Fibroblast of skin of back (primary cell): ENCODE measurements around the gene RAN.
"Not testable (repeated sequence)": the region's sequence is repeated elsewhere in the genome, so short reads cannot be mapped to it uniquely, and the experiment has no call there.

ENCODE experiments used
- DNase-seq: peaks from one replicate; pipeline ENCODE4 v3.0.0-alpha.2; 2013

The RAN gene

GRCh38 chr12:130879212-130879686 is 7.4 kb downstream of the RAN start:
- DNase-seq, result no peak

GRCh38 chr12:130879781-130880389 is 8.0 kb downstream of the RAN start:
- no peak for DNase-seq

DNA sequence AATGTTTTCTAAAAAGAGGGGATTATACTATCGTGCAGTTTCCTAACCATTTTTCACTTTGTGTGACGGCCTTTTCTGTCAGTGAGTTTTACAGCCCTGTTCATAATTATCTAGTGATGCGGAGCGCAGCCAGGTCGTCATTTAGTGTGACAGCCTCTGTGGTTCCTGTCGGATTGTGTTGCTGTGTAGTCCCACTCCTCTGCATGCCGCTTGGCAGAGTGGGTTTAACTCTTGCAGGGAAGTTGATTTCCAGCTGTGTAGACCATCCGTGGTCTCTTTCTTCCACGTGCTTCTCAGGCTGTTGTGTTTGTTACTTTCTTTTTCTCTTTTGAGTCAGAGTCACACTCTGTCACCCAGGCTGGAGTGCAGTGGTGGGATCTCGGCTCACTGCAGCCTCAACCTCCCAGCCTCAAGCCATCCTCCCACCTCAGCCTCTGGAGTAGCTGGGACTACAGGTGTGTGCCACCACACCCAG is 8.6 kb downstream of the RAN start:
- DNase-seq, result no peak

GRCh38 chr12:130881046-130881445 is 9.2 kb downstream of the RAN start:
- no peak for DNase-seq

- no peak for DNase-seq
Measured at GRCh38 chr12:130881548-130881947, 9.7 kb downstream of the RAN start.

GRCh38 chr12:130887190-130887589 is 15.3 kb downstream of the RAN start:
- not testable (repeated sequence) for DNase-seq

GRCh38 chr12:130904064-130904463 is 32.2 kb downstream of the RAN start:
- no peak for DNase-seq

GRCh38 chr12:130904936-130905455 is 33.1 kb downstream of the RAN start:
- not testable (repeated sequence) for DNase-seq

DNA sequence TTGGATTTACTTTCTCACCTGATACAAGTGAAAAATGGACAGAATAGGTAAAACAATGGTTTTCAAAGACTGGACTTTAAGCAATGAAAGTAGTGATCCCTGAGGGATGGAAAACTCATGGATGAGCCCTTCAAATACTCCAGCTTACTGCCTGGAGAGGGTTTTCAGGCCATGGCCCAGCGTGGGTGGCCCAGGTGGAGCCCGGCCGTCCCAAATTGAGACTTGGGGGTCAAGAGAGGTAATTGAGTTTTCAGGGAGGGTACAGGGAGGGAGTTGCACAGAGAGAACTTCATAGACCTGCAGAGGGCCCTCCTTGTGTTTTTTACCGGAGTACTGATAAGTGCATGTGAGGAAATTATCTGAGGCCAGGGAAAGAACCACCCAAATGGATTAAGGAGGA is 37.2 kb downstream of the RAN start:
- DNase-seq, result no peak

DNA sequence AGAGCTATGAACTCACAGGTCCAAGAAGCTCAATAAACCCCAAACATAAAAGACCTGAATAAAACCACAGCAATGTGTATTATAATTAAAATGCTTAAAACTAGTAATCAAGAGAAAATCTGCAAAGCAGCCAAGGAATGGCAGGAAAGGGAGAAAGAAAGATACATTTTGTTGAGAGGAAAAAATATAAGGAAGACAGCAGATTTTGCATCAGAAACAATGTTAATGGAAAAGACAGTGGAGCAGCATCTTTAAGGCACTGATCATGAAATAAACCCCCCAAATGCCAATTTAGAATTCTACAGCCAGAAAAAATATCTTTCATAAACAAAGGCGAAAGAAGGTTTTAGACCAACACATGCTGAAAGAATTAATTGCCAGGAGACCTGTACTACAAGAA is 39.3 kb downstream of the RAN start:
- no peak for DNase-seq

DNA sequence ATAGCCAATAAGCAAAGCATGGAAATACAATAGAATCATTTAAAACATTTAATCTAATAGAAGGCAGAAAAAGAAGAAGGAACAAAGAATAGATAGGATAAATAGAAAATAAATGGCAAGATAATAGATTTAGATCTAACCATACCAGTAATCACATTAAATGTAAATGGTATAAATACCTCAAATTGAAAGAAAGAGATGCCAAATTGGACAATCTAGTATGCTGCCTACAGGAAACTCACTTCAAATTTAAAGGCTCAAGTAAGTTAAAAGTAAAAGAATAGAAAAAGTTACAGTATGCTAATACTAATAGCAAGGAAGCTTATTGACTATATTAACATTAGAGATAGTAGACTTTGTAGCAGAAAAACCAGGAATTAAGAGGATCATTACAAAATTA is 40.1 kb downstream of the RAN start:
- no peak for DNase-seq

DNA sequence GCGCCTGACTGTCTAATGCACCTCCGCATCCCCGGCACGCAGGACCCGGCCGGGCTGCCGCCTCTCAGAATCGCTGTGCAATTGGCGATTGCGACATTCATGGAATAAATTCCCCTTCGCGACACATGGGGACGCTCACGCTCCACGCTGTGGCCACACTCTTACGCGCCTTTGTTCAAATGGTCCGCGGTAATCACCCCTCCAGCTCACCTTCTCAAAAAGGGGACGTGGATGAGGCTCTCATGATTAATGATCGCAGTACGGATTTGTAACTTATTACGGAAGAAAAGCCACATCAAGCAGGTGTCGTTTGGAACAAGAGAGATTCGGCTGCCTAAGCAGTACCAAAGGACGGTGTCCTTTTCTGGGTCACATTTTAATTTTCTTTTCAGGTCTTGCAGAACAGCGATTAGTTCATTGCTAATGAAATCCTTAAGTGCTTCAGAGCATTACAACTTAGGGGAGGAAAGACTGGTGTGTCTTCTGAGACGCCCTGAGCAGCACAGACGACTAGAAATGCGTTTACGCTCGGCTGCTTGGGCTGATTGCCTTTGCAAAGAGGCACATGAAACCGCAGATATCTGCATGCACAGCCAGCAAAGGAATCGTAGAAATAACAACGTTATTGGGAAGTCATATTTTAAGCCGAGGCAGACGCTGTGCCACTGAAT is 44.5 kb downstream of the RAN start:
- DNase-seq, result peak; percentile 46

GRCh38 chr12:130917607-130918006 is 45.7 kb downstream of the RAN start:
- DNase-seq, result no peak

- no peak for DNase-seq
Measured at GRCh38 chr12:130919086-130919485, 47.2 kb downstream of the RAN start.

- no peak for DNase-seq
Measured at GRCh38 chr12:130920119-130920703, 48.3 kb downstream of the RAN start.

DNA sequence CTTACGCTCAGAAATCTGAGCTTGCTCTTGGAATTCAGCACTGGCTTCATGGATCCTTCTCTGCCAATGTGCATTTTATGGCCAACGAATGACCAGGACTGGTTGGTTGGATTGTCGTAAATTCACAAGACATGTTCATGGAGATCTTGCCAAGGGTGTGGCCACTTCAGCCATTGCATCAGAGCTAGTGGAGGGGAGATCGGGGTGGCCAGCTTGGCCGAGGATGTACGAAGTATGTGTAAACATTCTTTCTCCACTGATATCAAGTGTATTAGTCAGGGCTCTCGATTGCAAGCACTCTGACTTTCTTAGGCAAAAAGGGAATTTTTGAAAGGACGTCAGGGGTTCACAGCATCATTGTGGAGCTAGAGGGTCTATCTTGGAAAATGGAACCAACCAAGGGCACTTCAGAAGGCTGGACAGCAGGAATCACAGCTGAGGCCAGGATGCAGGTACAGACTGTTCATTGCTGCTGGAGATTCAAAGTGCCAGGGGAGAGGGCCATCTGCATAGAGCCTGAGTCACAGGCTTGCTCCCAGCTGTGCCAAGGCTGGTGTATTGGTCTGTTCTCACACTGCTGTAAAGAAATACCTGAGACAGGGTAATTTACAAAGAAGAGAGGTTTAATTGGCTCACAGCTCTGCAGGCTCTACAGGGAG is 49.0 kb downstream of the RAN start:
- peak; percentile 39 for DNase-seq

GRCh38 chr12:130922511-130922953 is 50.7 kb downstream of the RAN start:
- DNase-seq, result no peak

DNA sequence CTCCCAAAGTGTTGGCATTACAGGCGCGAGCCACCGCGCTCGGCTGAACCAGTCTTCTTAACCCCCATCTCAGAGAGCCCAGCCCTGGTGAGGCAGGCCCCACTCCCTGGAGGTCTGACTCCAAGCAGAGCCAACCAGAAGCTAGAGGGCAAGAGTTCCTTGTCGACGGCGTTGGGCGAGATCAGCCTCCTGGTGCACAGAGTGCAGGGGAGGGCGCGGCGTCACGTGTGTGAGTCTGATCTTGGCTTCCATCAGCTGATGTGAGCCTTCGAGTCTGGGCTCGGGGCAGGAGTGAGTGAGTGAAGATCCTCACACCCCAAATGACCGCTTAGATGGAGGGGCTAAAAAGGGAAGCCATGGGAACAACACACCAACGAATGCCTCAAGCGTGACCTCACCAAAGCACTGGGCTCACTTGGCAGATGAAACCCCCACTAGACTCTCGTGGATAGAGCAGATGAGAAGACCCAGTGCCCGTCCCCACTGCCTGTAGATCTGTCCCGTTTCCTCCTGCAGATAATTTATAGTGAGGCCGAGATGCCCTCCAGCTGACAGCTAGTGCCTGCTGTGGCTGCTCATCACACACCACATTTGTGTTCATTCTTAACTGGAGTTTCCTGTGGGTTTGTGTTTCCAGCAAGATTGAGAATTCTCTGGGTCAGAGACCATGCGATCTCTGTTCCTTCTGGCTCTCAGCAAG is 53.2 kb downstream of the RAN start:
- DNase-seq, result no peak

- no peak for DNase-seq
Measured at GRCh38 chr12:130925666-130926015, 53.8 kb downstream of the RAN start.
